Astrocyte of the hippocampus (primary cell): ENCODE data around the gene C11orf21.
A peak's percentile ranks its signal among the peaks of the same experiment; 100 is the strongest.

Experiments used
- DNase-seq: peaks from one replicate; pipeline ENCODE4 v3.0.0; 2011; ENCODE audit warnings: low read depth, low spot score

The C11orf21 gene

DNA sequence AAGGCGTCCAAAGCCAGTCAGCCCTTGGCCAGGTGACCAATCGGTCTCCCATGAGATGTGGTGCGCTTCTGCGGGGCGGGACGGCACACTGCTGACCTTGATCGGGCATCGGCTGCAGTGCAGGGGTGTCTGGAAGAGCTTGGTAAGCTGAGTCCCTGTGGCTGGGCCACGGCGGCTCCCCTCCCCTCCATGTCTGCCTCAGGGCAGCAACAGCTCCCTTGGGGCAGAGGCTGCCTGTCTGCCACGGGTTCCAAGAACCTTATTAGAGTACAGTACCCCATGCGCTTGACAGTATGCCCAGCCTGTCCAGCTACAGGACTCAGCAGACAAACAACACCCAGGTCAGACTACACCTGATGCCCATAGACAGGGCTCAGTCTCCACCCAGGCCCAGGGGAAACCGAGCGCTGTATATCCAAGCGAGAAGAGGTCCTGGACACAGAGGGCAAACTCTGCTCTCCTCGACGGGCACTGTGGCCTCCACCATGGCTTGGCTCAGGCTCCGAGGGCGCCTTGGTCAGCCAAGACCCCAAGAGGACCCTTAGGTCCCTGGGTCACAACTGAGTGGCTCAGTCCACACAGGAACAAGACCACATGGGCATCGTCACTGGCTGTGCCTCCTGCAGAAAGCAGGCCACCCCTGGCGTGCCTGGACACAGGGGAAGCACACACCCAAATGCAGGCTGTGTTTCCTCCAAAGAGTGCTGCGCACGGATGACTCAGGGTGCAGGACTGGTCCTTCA, 19.0 kb upstream of the C11orf21 start:
- no peak for DNase-seq

- no peak for DNase-seq
Measured at GRCh38 chr11:2319791-2320472, 18.2 kb upstream of the C11orf21 start.

DNA sequence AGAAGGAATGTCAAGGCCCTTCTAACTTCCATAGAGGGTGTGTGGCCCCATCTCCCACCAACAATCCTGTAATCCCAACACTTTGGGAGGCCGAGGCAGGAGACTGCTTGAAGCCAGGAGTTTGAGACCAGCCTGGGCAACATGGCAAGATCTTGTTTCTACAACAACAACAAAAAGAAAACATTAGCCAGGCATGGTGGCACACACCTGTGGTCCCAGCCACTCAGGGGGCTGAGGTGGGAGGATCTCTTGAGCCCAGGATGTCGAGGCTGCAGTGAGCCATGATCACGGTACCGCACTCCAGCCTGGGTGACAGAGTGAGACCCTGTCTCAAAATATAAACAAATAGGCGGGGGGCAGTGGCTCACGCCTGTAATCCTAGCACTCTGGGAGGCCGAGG, 17.0 kb upstream of the C11orf21 start:
- no peak for DNase-seq

- no peak for DNase-seq
Measured at GRCh38 chr11:2318123-2318522, 16.4 kb upstream of the C11orf21 start.

GRCh38 chr11:2317354-2318050, 15.8 kb upstream of the C11orf21 start:
- no peak for DNase-seq

GRCh38 chr11:2316963-2317244, 15.2 kb upstream of the C11orf21 start:
- no peak for DNase-seq

DNA sequence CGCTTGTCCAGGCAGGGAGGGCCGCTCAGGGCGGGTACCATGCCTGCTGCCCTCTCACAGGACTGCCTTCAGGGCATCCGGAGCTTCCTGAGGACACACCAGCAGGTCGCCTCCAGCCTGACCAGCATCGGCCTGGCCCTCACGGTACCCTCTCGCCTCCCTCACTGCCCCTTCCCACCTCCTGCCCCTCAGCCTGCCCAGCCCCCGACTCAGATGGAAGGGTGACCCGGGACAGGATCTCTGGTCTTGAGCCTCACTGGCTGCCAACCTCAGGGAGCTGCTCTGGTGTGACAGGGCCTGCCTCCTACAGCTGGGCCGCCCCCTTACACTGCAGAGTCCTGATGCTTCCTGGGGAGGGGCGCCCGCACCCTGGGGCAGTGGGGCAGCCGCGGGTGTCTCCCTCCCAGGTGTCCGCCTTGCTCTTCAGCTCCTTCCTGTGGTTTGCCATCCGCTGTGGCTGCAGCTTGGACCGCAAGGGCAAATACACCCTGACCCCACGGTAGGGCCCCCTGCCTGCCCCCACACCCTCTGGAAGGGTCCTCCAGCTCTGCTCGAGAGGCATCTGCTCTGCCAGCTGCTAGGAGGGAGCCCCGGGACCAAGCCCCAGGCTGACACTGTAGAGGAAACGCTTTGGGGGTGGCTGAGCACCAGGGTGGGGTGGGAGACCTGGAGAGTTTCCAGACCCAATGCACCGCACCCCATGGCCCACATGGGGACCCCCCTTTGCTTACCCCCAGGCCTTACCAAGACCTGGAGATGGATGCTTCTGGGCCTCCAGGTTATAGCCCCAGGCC, 14.6 kb upstream of the C11orf21 start:
- no peak for DNase-seq

DNA sequence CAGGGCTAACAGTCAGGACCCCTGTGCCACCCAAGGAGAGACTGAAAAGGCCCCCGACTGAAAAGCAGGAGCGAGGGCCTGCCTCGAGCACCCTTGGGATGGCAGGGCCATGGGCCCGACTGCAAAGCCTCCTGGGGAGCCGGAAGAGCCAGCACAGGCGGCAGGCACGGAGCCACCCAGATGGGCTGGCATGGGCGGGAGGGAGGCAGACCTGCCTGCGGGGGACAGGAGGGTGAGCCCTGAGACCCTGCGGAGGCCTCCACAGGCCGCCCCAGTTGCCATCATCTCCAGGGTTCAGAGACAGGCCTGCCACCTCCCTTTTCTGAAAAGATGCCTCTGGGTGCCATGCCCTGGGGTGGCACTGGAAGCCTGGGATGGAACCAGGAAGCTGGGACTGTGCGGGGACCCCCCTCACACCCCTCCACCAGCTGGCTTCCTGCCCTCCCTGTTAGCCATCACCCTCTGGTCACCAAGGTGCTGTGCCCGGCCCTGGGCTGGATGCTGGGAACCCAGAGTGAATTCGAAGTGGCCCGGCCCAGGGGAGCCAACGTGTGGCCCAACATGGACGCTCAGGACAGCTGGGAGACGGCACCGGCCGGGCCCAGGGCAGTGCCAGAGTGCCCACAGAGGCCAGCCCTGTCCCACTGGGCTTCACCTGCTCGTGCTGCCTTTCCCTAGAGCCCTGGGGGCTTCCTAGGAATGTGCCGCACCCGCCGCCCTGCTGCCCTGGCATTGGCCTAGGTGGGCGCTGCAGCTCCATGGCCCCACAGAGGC, 13.9 kb upstream of the C11orf21 start:
- DNase-seq, result no peak

GRCh38 chr11:2314525-2315394, 13.0 kb upstream of the C11orf21 start:
- DNase-seq, result peak; percentile 96

DNA sequence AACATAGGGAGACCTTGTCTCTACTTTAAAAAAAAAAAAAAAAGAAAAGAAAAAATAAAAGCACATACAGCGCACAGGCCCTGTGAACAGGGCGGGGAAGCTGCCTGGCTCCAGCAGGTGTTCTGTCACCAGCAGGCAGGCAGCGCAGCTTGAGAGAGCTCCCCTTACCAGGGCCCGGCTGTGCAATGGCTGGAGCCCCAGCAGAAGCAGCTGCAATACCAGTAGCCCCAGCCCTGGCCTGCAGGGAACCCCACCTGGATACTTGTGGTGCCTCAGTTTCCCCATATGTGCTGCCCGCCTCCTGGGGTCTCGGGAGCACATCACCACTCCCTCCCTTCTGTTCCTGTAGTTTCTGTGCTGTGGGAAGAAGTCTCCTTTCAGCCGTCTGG, 12.4 kb upstream of the C11orf21 start:
- DNase-seq, result no peak

DNA sequence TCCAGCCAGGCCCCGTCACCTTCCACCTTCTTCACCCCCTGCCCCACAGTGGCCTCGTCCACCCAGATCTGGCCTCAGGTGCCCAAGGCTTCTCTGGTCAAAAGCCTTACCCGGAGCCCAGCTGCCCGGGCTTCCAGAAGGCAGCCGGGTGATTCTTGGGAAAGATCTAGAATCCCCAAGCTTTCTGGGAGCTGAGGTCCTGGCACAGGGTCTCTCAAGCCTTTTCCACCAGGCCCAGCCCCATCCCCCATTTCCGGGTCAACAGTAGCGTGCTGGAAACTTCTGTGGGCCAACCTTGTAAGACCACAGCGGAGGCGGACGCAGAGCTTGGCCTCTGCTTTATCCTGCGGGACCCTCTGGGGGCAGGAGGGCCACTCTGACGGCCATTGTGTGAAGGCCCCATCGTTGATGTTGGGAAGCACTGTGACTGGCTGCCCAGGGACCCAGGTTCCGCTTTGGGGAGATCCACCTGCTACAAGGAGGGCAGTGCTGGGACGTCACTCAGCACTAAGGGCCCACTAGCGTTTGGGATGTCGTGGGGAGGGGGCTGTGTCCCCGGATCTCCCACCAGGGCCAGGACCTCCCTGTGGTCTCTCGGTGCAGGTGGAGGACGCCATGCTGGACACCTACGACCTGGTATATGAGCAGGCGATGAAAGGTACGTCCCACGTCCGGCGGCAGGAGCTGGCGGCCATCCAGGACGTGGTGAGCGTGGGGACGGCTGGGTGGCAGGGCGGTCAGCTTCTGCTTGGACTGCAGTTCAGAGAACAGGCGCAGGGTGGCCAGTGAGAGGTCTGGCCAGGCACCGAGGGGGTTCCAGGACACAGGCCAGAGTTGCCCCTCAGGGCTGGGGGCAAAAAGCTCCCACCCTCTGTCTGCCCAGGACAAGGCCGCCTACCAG, 11.6 kb upstream of the C11orf21 start:
- DNase-seq, result no peak

GRCh38 chr11:2312232-2313042, 10.7 kb upstream of the C11orf21 start:
- DNase-seq, result peak; percentile 61

DNA sequence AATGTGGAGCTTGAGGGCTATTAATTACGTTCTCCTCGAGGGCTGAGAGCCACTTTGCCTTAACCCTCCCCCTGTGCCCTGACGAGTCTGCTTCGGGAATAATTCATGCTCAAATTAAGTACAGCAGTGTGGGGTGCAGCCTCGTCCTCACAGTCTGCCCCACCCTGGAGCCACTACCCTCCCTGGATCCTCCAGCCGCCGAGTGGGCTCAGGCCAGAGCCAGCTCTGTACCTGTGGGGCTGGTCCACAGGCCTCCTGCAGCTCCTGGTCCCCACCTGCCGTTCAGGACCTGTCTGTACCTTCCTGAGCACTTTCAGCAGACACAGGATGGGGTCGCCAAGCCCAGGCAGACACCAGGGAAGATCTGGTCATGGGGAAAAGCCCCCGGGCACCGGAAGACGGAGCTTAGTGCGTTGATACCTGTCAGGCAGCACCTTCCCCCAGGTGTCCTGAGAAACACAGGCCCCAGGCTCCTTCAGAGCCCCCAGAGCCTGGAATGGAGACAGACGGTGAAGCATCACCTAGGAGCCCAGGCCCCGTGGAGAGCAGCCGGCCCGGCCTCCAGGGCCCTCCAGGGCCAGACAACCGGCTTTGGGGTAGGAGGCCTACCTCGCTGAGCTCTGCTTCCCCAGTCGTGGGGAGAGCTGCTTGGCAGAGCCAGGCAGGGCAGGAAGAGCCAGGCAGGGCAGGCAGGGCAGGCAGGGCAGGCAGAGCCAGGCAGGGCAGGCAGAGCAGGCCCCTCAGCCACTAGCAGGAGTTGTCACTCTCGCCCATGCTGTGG, 9.8 kb upstream of the C11orf21 start:
- no peak for DNase-seq

- no peak for DNase-seq
Measured at GRCh38 chr11:2310786-2311352, 9.2 kb upstream of the C11orf21 start.

DNA sequence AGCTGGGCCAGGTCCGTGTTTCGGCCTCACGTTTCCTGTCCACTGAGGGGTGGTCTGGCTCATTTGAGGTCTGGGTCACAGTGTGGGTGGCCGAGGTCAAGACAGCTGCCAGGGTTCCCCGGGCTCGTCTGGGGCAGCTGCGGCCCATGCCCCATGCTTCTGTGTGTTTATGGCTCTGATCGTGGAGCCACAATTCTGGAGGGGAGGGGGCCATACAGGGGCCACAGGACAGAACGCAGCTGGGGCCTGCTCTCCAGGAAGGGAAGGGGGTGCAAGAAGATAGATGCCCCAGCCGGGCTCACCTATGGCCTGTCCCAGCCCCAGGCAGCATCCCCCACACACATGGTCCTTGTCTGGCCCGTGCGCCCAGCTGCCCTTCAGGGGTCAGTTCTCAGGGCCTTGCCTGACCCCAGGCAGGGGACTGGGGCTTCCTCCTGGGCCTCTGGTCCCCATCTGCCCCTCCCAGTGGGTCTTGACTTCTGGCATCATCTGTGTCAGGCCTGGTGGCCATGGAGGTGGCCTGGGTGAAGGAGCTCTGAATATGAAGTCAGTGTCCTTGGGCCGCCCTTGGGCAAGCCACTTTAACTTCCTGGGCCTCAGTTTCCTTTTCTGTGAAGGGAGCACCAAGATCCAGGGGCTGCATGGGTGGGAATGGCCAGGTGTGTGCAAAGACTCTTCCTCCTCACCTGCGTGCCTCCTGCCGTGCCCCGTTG, 8.5 kb upstream of the C11orf21 start:
- DNase-seq, result no peak

DNA sequence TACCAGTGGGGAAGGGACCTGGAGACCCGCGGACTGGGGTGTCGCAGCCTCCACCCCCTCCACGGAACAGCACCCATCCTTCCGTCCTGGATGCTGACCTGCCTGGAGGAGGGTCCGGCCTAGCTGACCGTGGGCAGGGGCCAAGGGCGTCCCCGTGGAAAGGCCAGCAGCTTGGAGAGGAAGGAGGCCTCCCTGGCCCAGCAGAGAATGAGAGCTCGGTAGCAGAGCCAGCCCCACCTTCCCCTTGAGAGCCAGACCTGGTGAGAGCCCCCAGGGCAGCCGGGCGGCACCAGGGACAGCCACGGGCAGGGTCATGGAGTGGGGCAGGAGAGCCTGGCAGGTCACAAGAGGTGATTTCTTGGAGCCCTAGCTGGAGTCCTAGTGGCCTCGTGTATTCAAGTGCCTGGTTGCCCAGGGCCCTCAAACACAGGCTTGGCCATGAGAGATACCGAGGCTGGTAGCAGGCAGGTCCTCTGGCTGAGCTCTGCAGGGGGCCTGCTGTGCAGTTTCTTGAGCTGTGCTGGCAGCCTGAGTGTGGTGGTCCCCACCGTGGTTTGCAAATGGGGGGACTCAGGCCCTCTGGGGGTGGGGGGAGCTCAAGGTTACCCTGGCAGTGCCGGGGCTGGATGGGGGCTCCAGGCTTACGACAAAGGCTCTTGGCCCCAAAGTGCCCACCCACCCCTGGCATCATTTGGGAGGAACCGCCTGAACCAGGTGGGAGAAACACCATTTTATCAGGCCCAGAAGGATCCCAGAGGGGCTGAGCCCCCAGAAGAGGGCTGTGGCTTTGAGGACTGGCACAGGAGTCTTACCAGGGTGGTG, 7.7 kb upstream of the C11orf21 start:
- no peak for DNase-seq
